Measurements from ENCODE around the gene ALDH1L2. TPM values are rescaled to one million over a fixed set of nuclear protein-coding genes. Genes with fewer than 3 reads are reported as not detected.

ALDH1L2 gene
- total RNA-seq, 1 experiment from 2014 or later, result 26.1 TPM

DNA sequence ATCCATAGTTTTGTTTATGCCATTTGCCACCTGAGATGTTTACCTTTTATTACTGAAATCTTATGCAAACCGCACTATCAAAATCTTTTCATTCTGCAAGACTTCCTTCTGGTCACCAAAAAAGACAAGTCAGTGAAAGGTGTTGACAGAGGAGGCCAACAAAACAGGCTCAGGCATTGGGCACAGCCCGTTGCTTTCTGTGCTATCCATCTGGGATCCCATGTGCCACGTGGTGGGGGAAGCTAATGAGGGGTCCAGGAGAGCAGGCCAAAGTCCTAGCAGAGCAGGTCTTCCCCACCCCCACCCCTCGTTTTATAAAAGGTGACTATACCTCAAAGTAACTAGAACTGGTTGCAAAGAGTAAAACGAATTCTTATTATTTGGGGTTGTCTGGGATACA is 1.2 kb downstream of the ALDH1L2 start:
- no peaks in the 10 kb centered on the region for H3K36me3 Mint-ChIP-seq (ENCODE audit: insufficient read depth, unreplicated experiment)
- TF ChIP-seq CTCF (IDR thresholded peaks at IDR 0.05; ENCODE audit: insufficient read depth in 1 of 2, low read depth in 1 of 2, low read length in 1 of 2, severe bottlenecking in 1 of 2, unreplicated experiment in 1 of 2), result no peak
- H3K27me3 Mint-ChIP-seq (ENCODE audit: insufficient read depth, unreplicated experiment), result no peaks in the 10 kb centered on the region
- peak overlapping the region; percentile 76 for H3K4me3 Mint-ChIP-seq (ENCODE audit: unreplicated experiment)
- peaks cover 6% of the 10 kb centered on the region for H3K4me1 Mint-ChIP-seq (ENCODE audit: low read depth, unreplicated experiment)
- intact Hi-C loops (cut with micrococcal nuclease; ENCODE audit: unreplicated experiment), result no loop called here
- peak overlapping the region; percentile 62 for H3K27ac Mint-ChIP-seq (ENCODE audit: unreplicated experiment)
- Histone ChIP-seq H3K4me1 (peaks cover 6% of the 10 kb centered on the region; the same call in 1 of the 2 replicates), H3K36me3 (ENCODE audit: control insufficient read depth, insufficient read depth, low read length) (no peaks in the 10 kb centered on the region), H3K27me3 (replicated peaks; ENCODE audit: control insufficient read depth, insufficient read depth, low read length) (no peaks in the 10 kb centered on the region), H3K4me3 (ENCODE audit: low read depth, low read length) (no peak overlapping the region), H3K9me3 (no peaks in the 10 kb centered on the region)
- ChIA-PET CTCF (no interaction called here), POLR2A (interaction anchor here (0.6 to 1.0 kb wide), 2 partner anchors 25 to 1144 kb away, joined by 4 to 5 read pairs; partner anchors contain the start of gene WASHC4)
- BruUV-seq (replicated peaks), result no TSS peak
- H3K9me3 Mint-ChIP-seq (ENCODE audit: unreplicated experiment), result peaks cover 17% of the 10 kb centered on the region
- DNase-seq, result no peak

GRCh38 chr12:105078712-105079570 is 5.3 kb downstream of the ALDH1L2 start:
- Mint-ChIP-seq H3K4me3 (ENCODE audit: unreplicated experiment) (no peak overlapping the region), H3K4me1 (ENCODE audit: low read depth, unreplicated experiment) (peaks cover 6% of the 10 kb centered on the region), H3K9me3 (ENCODE audit: unreplicated experiment) (no peaks in the 10 kb centered on the region), H3K27me3 (ENCODE audit: insufficient read depth, unreplicated experiment) (no peaks in the 10 kb centered on the region), H3K27ac (ENCODE audit: unreplicated experiment) (no peak overlapping the region), H3K36me3 (ENCODE audit: insufficient read depth, unreplicated experiment) (no peaks in the 10 kb centered on the region)
- intact Hi-C loops (cut with micrococcal nuclease; ENCODE audit: unreplicated experiment), result no loop called here
- no TSS peak for BruUV-seq (replicated peaks)
- Histone ChIP-seq H3K36me3 (ENCODE audit: control insufficient read depth, insufficient read depth, low read length) (no peaks in the 10 kb centered on the region), H3K4me3 (ENCODE audit: low read depth, low read length) (no peak overlapping the region), H3K27me3 (replicated peaks; ENCODE audit: control insufficient read depth, insufficient read depth, low read length) (no peaks in the 10 kb centered on the region), H3K4me1 (peaks cover 6% of the 10 kb centered on the region; the same call in 1 of the 2 replicates), H3K9me3 (no peaks in the 10 kb centered on the region)
- TF ChIP-seq CTCF (IDR thresholded peaks at IDR 0.05; ENCODE audit: insufficient read depth in 1 of 2, low read depth in 1 of 2, low read length in 1 of 2, severe bottlenecking in 1 of 2, unreplicated experiment in 1 of 2), result no peak
- ChIA-PET CTCF (no interaction called here), POLR2A (no interaction called here)
- DNase-seq, result no peak

DNA sequence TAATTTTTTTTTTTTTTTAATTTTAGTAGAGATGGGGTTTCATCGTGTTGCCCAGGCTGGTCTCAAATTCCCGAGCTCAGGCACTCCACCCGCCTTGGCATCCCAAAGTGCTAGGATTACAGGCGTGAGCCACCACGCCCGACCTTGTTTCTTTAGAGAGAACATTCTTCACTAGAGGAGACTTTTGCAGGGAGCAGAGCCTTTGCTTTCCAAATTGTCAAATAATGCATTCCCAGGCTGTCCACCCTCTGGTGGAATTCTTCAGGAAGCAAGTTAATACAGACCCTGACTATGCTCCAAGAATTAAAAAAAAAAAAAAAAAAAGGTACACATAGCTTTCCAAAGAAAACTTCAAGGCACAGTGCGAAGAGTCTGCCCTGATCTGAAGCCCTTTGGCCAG is 6.8 kb downstream of the ALDH1L2 start:
- no peak overlapping the region for H3K4me3 Mint-ChIP-seq (ENCODE audit: unreplicated experiment)

More for the DNA sequence above, 6.8 kb downstream of the ALDH1L2 start:
- H3K36me3 ChIP-seq (ENCODE audit: control insufficient read depth, insufficient read depth, low read length), result no peaks in the 10 kb centered on the region
- no peaks in the 10 kb centered on the region for H3K4me1 ChIP-seq
- ChIA-PET POLR2A (no interaction called here), CTCF (no interaction called here)
- Mint-ChIP-seq H3K27me3 (ENCODE audit: insufficient read depth, unreplicated experiment) (no peaks in the 10 kb centered on the region), H3K9me3 (ENCODE audit: unreplicated experiment) (no peaks in the 10 kb centered on the region), H3K27ac (ENCODE audit: unreplicated experiment) (no peak overlapping the region), H3K36me3 (ENCODE audit: insufficient read depth, unreplicated experiment) (no peaks in the 10 kb centered on the region), H3K4me1 (ENCODE audit: low read depth, unreplicated experiment) (peaks cover 4% of the 10 kb centered on the region)
- H3K9me3 ChIP-seq, result no peaks in the 10 kb centered on the region
- intact Hi-C loops (cut with micrococcal nuclease; ENCODE audit: unreplicated experiment), result no loop called here
- no peak for DNase-seq
- no TSS peak for BruUV-seq (replicated peaks)
- H3K27me3 ChIP-seq (replicated peaks; ENCODE audit: control insufficient read depth, insufficient read depth, low read length), result no peaks in the 10 kb centered on the region
- H3K4me3 ChIP-seq (ENCODE audit: low read depth, low read length), result no peak overlapping the region
- TF ChIP-seq CTCF (IDR thresholded peaks at IDR 0.05; ENCODE audit: insufficient read depth in 1 of 2, low read depth in 1 of 2, low read length in 1 of 2, severe bottlenecking in 1 of 2, unreplicated experiment in 1 of 2), result no peak

All from Caco-2 (cell line).